WTC11 (cell line): ENCODE data around the gene LDB2.
A peak's percentile ranks its signal among the peaks of the same experiment; 100 is the strongest.

Experiments
- NFE2L1 ChIP-seq: sonication (generic); formaldehyde crosslinking; IDR thresholded peaks from 2 replicates; pipeline ENCODE4 v1.8.1; 2023; ENCODE audit warnings: missing genetic modification reagents
- PRRX2 ChIP-seq: fragments of 250-450 bp; sonication (Bioruptor Pico); IDR thresholded peaks from 2 replicates; pipeline ENCODE4 v1.8.0; 2021; ENCODE audit warnings: mild to moderate bottlenecking
- TF ChIP-seq, protein P1 (sequence below): fragments of 200-600 bp; IDR thresholded peaks from 2 replicates; pipeline ENCODE4 v1.8.0; 2022; ENCODE audit warnings: antibody characterized with exemption

DNA sequence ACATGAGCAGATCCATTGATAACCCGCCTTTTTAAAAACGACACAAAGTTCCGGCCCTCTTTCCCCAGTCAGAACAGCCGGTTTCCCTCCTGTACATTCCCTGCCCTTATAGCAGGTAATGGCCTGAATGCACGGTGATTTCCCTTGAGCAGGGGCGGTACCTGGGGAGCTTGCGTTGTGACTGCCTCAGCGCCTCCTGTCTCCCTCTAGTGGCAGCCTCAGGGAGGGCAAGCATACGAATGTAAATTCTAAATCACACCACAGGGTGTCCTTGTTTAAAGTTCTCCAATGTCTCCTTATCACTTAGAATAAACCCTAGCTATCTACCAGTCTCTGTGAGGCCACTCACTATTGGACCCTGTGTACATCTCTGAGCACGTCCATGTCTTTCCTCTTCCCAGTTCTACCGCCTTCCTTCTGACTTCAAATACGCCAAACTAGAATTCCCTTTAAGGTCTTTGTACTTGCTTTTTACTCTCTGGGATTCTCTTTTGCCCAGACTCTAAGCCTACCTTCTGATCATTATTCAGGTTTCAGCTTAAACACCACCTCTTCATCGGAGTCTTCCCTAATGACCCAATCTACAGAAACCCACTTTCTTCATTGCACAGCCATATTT lies 18.4 kb upstream of the LDB2 start:
- TF ChIP-seq PRRX2 (CRISPR knock-in tag) (no peak), NFE2L1 (no peak)
- TF ChIP-seq, protein P1, sequence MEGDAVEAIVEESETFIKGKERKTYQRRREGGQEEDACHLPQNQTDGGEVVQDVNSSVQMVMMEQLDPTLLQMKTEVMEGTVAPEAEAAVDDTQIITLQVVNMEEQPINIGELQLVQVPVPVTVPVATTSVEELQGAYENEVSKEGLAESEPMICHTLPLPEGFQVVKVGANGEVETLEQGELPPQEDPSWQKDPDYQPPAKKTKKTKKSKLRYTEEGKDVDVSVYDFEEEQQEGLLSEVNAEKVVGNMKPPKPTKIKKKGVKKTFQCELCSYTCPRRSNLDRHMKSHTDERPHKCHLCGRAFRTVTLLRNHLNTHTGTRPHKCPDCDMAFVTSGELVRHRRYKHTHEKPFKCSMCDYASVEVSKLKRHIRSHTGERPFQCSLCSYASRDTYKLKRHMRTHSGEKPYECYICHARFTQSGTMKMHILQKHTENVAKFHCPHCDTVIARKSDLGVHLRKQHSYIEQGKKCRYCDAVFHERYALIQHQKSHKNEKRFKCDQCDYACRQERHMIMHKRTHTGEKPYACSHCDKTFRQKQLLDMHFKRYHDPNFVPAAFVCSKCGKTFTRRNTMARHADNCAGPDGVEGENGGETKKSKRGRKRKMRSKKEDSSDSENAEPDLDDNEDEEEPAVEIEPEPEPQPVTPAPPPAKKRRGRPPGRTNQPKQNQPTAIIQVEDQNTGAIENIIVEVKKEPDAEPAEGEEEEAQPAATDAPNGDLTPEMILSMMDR = peak; percentile 98
